Measurements from ENCODE around the gene SLC43A1. TPM values are rescaled to one million over a fixed set of nuclear protein-coding genes. Genes with fewer than 3 reads are reported as not detected.

Gene SLC43A1
- total and polyA plus RNA-seq, 2 donors = 2.3 to 5.1 TPM

DNA sequence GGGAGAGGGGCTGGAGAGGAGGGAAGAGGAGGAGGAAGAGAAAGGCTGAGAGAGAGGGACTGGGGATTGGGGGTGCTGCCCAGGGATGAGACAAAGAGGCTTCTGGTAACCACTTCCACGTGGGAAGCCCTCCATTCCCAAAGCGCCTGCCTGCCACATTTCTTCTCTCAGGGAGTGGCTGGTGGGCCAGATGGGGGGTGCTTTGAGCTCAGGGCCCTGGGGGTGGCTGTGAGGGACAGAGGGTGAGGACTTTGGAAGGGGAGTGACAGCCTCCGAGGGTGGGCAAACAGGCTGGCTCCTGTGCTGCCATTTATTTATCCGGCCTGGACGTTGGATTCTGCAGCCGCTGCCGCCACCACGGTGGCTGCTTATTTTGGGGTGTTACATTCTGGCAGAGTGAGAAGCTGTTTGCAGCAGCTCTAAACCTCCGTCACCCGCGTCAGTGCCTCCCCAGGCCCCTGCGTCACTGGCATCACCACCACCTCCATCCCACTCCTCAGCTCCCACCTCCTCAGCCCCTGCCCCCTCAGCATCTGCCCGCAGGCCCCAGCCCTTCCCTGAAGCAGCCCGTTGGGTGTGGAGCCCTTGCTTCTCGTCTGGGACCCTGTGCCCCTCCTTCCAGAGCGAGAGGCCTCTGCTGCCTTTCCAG, 53.5 kb downstream of the SLC43A1 start:
- Histone ChIP-seq H3K4me1 (ENCODE audit: control insufficient read depth in 2 of 2, insufficient read depth in 2 of 2, low read length in 2 of 2) (peaks cover 15 to 36% of the 10 kb centered on the region in 2 donors), H3K27ac (ENCODE audit: low read depth in 1 of 2, low read length in 1 of 2) (no peak overlapping the region), H3K4me3 (ENCODE audit: low read length in 2 of 2) (no peak overlapping the region), H3K27me3 (ENCODE audit: control insufficient read depth in 2 of 2, insufficient read depth in 1 of 2, low read length in 1 of 2) (peaks cover 55 to 87% of the 10 kb centered on the region in 2 donors), H3K36me3 (ENCODE audit: control insufficient read depth in 2 of 2, insufficient read depth in 2 of 2, low read length in 1 of 2) (no peaks in the 10 kb centered on the region), H3K9me3 (ENCODE audit: control insufficient read depth in 2 of 2, insufficient read depth in 1 of 2, low read length in 1 of 2) (peaks cover 0 to 4% of the 10 kb centered on the region in 2 donors)
- 90% methylated on average over 16 of the region's 16 CpGs for WGBS
- DNase-seq (ENCODE audit: low read depth in 6 of 9, low spot score in 9 of 9) = no peak

- Histone ChIP-seq H3K27me3 (ENCODE audit: control insufficient read depth in 2 of 2, insufficient read depth in 1 of 2, low read length in 1 of 2) (peaks cover 55 to 88% of the 10 kb centered on the region in 2 donors), H3K4me1 (ENCODE audit: control insufficient read depth in 2 of 2, insufficient read depth in 2 of 2, low read length in 2 of 2) (peaks cover 15 to 36% of the 10 kb centered on the region in 2 donors), H3K36me3 (ENCODE audit: control insufficient read depth in 2 of 2, insufficient read depth in 2 of 2, low read length in 1 of 2) (no peaks in the 10 kb centered on the region), H3K9me3 (ENCODE audit: control insufficient read depth in 2 of 2, insufficient read depth in 1 of 2, low read length in 1 of 2) (peaks cover 0 to 4% of the 10 kb centered on the region in 2 donors), H3K4me3 (ENCODE audit: low read length in 2 of 2) (peak overlapping the region; percentile 8 to 48), H3K27ac (ENCODE audit: low read depth in 1 of 2, low read length in 1 of 2) (no peak overlapping the region)
- 8% methylated on average over 50 of the region's 50 CpGs for WGBS
- DNase-seq (ENCODE audit: low read depth in 6 of 9, low spot score in 9 of 9) = peak in 1 of 9 donors; percentile 31
These were observed 54.4 kb downstream of the SLC43A1 start for GRCh38 chr11:57460758-57461749.

DNA sequence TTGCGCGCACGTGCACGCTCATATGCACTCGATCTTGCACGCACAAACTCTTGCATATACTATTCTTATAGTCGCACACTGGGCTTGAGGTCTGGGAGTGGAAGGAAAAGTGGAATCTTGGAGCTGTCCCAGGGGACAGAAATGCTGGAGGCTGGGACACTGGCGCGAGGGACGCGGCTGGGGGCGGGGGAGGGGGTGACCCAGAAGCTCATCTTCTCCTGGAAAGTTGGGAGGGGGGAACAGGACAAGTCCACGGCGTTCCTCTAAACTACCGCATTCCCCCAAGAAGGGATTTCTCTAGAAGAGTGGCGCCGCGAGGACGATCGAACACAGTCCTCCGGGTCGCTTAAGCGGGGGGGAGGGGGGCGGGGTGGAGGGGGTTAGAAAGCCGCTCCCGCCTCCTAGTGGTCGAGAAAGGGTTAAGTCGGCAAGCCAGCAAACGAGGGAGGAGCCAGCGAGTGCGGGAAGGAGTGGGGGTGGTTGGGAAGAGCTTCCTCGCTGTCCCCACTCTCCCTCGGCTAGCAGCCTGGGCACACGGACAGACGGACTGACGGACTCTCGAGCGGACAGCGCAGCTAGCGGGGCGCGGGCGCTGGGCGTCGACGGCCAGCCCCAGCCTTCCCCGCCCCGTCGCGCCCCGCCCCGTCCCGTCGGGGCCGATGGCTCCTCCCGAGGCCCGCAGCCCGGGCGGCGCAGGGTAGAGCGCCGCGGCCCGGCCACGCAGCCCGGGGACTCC, 55.3 kb downstream of the SLC43A1 start, which contains the start of gene RTN4RL2:
Gene RTN4RL2 (plus strand): TSS at position 507 of the 736 bp plus-strand sequence. CDS start 338 bp downstream, outside the sequence.
- Histone ChIP-seq H3K36me3 (ENCODE audit: control insufficient read depth in 2 of 2, insufficient read depth in 2 of 2, low read length in 1 of 2) (no peaks in the 10 kb centered on the region), H3K27me3 (ENCODE audit: control insufficient read depth in 2 of 2, insufficient read depth in 1 of 2, low read length in 1 of 2) (peaks cover 55 to 90% of the 10 kb centered on the region in 2 donors), H3K9me3 (ENCODE audit: control insufficient read depth in 2 of 2, insufficient read depth in 1 of 2, low read length in 1 of 2) (peaks cover 0 to 4% of the 10 kb centered on the region in 2 donors), H3K4me1 (ENCODE audit: control insufficient read depth in 2 of 2, insufficient read depth in 2 of 2, low read length in 2 of 2) (peaks cover 15 to 36% of the 10 kb centered on the region in 2 donors), H3K4me3 (ENCODE audit: low read length in 2 of 2) (peak within 1 kb of the TSS; percentile 26 to 48), H3K27ac (ENCODE audit: low read depth in 1 of 2, low read length in 1 of 2) (no peak within 1 kb of the TSS)
- peak in 3 of 9 donors; percentile 37 to 64 (median 44) for DNase-seq (ENCODE audit: low read depth in 6 of 9, low spot score in 9 of 9)
- WGBS = under 1% methylated on average over 66 of the region's 66 CpGs

DNA sequence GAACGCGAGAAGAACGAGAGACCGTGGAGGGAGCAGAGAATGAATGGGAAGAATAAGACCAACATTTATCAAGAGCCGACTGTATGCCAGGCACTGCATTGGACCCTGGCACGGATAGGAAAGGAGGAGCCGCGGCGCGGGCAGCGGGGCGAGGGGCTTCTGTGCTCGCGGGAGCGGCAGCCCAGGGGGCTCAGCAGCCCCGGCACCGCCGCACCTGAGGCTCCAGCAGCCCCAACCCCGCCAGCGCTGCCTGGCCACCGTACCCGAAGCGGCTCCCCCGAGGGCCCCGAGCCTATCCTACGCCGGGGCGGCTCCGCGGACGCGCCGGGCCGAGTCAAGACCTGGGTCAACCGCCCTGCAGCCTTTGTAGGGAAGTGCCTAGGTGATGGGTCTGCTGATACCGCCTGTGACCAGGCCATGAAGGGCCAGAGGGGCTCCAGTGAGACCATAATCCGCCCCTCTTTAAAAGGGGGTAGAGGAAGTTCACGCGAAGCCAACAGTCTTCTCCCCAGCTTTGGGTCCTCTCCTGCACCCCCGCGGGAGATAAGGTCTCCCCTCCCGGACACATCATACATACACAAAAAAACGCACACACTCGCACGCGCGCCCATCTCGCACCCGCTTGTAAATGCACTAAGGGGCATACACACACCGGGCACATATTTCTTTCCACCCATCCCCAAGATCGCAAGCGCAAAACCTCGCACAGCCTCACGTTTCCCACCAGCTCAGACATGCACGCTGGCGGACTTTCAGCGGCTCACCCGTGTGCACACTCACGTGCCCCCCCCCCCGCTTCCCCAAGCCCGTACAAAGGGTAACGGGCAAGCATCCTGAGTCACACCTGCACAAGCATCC, 56.1 kb downstream of the SLC43A1 start:
- peak in 2 of 9 donors; percentile 35 to 59 for DNase-seq (ENCODE audit: low read depth in 6 of 9, low spot score in 9 of 9)
- Histone ChIP-seq H3K27me3 (ENCODE audit: control insufficient read depth in 2 of 2, insufficient read depth in 1 of 2, low read length in 1 of 2) (peaks cover 55 to 82% of the 10 kb centered on the region in 2 donors), H3K9me3 (ENCODE audit: control insufficient read depth in 2 of 2, insufficient read depth in 1 of 2, low read length in 1 of 2) (peaks cover 0 to 4% of the 10 kb centered on the region in 2 donors), H3K4me1 (ENCODE audit: control insufficient read depth in 2 of 2, insufficient read depth in 2 of 2, low read length in 2 of 2) (peaks cover 15 to 36% of the 10 kb centered on the region in 2 donors), H3K4me3 (ENCODE audit: low read length in 2 of 2) (peak overlapping the region; percentile 0 to 48), H3K36me3 (ENCODE audit: control insufficient read depth in 2 of 2, insufficient read depth in 2 of 2, low read length in 1 of 2) (no peaks in the 10 kb centered on the region), H3K27ac (ENCODE audit: low read depth in 1 of 2, low read length in 1 of 2) (no peak overlapping the region)
- 2% methylated on average over 62 of the region's 62 CpGs for WGBS

- H3K27ac ChIP-seq (ENCODE audit: low read depth in 1 of 2, low read length in 1 of 2) = peak overlapping the region in 1 of 2 donors; percentile 60
- peaks cover 0 to 4% of the 10 kb centered on the region in 2 donors for H3K9me3 ChIP-seq (ENCODE audit: control insufficient read depth in 2 of 2, insufficient read depth in 1 of 2, low read length in 1 of 2)
- no peaks in the 10 kb centered on the region for H3K36me3 ChIP-seq (ENCODE audit: control insufficient read depth in 2 of 2, insufficient read depth in 2 of 2, low read length in 1 of 2)
- peak in 2 of 9 donors; percentile 40 to 50 for DNase-seq (ENCODE audit: low read depth in 6 of 9, low spot score in 9 of 9)
- H3K27me3 ChIP-seq (ENCODE audit: control insufficient read depth in 2 of 2, insufficient read depth in 1 of 2, low read length in 1 of 2) = peaks cover 55 to 78% of the 10 kb centered on the region in 2 donors
- peaks cover 15 to 36% of the 10 kb centered on the region in 2 donors for H3K4me1 ChIP-seq (ENCODE audit: control insufficient read depth in 2 of 2, insufficient read depth in 2 of 2, low read length in 2 of 2)
- 1% methylated on average over 44 of the region's 44 CpGs for WGBS
- H3K4me3 ChIP-seq (ENCODE audit: low read length in 2 of 2) = peak overlapping the region; percentile 0 to 44
These were observed 56.9 kb downstream of the SLC43A1 start for GRCh38 chr11:57458410-57459163.

GRCh38 chr11:57458060-57458409, 57.5 kb downstream of the SLC43A1 start:
- Histone ChIP-seq H3K36me3 (ENCODE audit: control insufficient read depth in 2 of 2, insufficient read depth in 2 of 2, low read length in 1 of 2) (no peaks in the 10 kb centered on the region), H3K27me3 (ENCODE audit: control insufficient read depth in 2 of 2, insufficient read depth in 1 of 2, low read length in 1 of 2) (peaks cover 55 to 75% of the 10 kb centered on the region in 2 donors), H3K4me1 (ENCODE audit: control insufficient read depth in 2 of 2, insufficient read depth in 2 of 2, low read length in 2 of 2) (peaks cover 15 to 36% of the 10 kb centered on the region in 2 donors), H3K4me3 (ENCODE audit: low read length in 2 of 2) (peak overlapping the region in 1 of 2 donors; percentile 44), H3K27ac (ENCODE audit: low read depth in 1 of 2, low read length in 1 of 2) (no peak overlapping the region), H3K9me3 (ENCODE audit: control insufficient read depth in 2 of 2, insufficient read depth in 1 of 2, low read length in 1 of 2) (peaks cover 0 to 4% of the 10 kb centered on the region in 2 donors)
- 3% methylated on average over 16 of the region's 16 CpGs for WGBS
- DNase-seq (ENCODE audit: low read depth in 6 of 9, low spot score in 9 of 9) = no peak

- H3K9me3 ChIP-seq (ENCODE audit: control insufficient read depth in 2 of 2, insufficient read depth in 1 of 2, low read length in 1 of 2) = peaks cover 0 to 4% of the 10 kb centered on the region in 2 donors
- peaks cover 52 to 73% of the 10 kb centered on the region in 2 donors for H3K27me3 ChIP-seq (ENCODE audit: control insufficient read depth in 2 of 2, insufficient read depth in 1 of 2, low read length in 1 of 2)
- no peak for DNase-seq (ENCODE audit: low read depth in 6 of 9, low spot score in 9 of 9)
- peaks cover 15 to 36% of the 10 kb centered on the region in 2 donors for H3K4me1 ChIP-seq (ENCODE audit: control insufficient read depth in 2 of 2, insufficient read depth in 2 of 2, low read length in 2 of 2)
- H3K4me3 ChIP-seq (ENCODE audit: low read length in 2 of 2) = no peak overlapping the region
- no peak overlapping the region for H3K27ac ChIP-seq (ENCODE audit: low read depth in 1 of 2, low read length in 1 of 2)
- WGBS = 4% methylated on average over 7 of the region's 7 CpGs
- no peaks in the 10 kb centered on the region for H3K36me3 ChIP-seq (ENCODE audit: control insufficient read depth in 2 of 2, insufficient read depth in 2 of 2, low read length in 1 of 2)
These were observed 57.9 kb downstream of the SLC43A1 start for GRCh38 chr11:57457643-57458023.
